Vagina (tissue), 2 donors: ENCODE results near the gene PPP1R13B.

Experiments used
- CTCF ChIP-seq, 3 experiments: fragments of 450-650 bp in 2 of 3; fragments of 200-600 bp in 1 of 3; sonication (generic) in 1 of 3; IDR thresholded peaks; one replicate each; pipeline ENCODE4 v1.5.1; 2017 to 2019; ENCODE audit warnings: antibody characterized with exemption in 3 of 3, mild to moderate bottlenecking in 2 of 3, moderate library complexity in 2 of 3
- POLR2A ChIP-seq, 2 donors: fragments of 450-650 bp; IDR thresholded peaks; one replicate each; pipeline ENCODE4 v1.6.1; 2017; ENCODE audit warnings: antibody characterized with exemption in 2 of 2, mild to moderate bottlenecking in 2 of 2, moderate library complexity in 2 of 2
- POLR2AphosphoS5 ChIP-seq, 2 donors: sonication (generic); formaldehyde crosslinking; IDR thresholded peaks; one replicate each; pipeline ENCODE4 v1.9.0; 2017; ENCODE audit warnings: antibody characterized with exemption in 2 of 2, mild to moderate bottlenecking in 2 of 2, low read depth in 1 of 2; ENCODE audit not compliant: insufficient read depth in 1 of 2

- TF ChIP-seq CTCF (IDR thresholded peaks at IDR 0.05) = no peak
- no peak for TF ChIP-seq POLR2A (IDR thresholded peaks at IDR 0.05)
- no peak for TF ChIP-seq POLR2AphosphoS5 (IDR thresholded peaks at IDR 0.05; ENCODE audit: insufficient read depth in 1 of 2, low read depth in 1 of 2)
Observed at GRCh38 chr14:103857256-103857655, 9.9 kb upstream of the PPP1R13B start.
